PFSK-1 (cell line): ENCODE results near the gene SBK3.

Experiments
- POLR2AphosphoS5 ChIP-seq: IDR thresholded peaks from 2 replicates; pipeline ENCODE4 v1.6.1; 2012; ENCODE audit warnings: low read depth, mild to moderate bottlenecking, control low read depth, low read length, moderate library complexity
- SIN3A ChIP-seq: IDR thresholded peaks from 2 replicates; pipeline ENCODE4 v1.6.1; 2012; ENCODE audit warnings: mild to moderate bottlenecking, low read length, moderate library complexity, borderline replicate concordance; ENCODE audit not compliant: insufficient read depth
- TAF1 ChIP-seq: IDR thresholded peaks from 2 replicates; pipeline ENCODE4 v1.6.1; 2012; ENCODE audit warnings: low read length, control low read depth, borderline replicate concordance; ENCODE audit not compliant: insufficient read depth

- no peak for TF ChIP-seq POLR2AphosphoS5
- no peak for TF ChIP-seq TAF1
- no peak for TF ChIP-seq SIN3A
These were observed 47.9 kb upstream of the SBK3 start for GRCh38 chr19:55593096-55593772.
